ENCODE measurements around the gene TEX14.

DNA sequence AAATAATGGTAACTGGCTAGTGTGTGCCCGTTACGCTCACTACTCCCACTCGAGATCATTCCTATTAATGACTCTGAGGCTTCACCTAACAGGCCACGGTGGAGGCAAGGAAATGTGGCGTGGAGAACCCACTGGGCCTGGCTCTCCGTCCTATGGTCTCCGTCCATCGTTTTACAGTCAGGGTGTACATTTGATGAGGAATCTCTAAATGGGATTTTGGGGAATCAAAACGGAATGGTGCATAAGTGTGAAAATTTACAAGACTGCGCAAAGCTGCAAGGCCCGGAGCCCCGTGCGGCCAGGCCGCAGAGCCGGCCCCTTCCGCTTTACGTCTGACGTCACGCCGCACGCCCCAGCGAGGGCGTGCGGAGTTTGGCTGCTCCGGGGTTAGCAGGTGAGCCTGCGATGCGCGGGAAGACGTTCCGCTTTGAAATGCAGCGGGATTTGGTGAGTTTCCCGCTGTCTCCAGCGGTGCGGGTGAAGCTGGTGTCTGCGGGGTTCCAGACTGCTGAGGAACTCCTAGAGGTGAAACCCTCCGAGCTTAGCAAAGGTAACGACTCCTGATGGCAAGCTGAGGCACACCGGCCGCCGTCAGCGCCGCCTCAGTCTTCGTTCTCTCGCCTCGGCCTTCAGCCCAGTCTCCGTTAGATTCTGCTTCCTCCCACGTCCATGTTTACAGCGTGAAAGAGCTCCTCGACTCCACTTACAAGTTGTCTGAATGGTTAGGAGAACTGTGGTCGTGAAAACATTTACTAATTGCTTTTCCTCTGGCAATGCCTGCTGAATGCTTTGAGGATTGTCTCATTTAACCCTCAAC, 602 bp upstream of the TEX14 start, which contains the start of gene RAD51C:
- TF ChIP-seq, protein P1, sequence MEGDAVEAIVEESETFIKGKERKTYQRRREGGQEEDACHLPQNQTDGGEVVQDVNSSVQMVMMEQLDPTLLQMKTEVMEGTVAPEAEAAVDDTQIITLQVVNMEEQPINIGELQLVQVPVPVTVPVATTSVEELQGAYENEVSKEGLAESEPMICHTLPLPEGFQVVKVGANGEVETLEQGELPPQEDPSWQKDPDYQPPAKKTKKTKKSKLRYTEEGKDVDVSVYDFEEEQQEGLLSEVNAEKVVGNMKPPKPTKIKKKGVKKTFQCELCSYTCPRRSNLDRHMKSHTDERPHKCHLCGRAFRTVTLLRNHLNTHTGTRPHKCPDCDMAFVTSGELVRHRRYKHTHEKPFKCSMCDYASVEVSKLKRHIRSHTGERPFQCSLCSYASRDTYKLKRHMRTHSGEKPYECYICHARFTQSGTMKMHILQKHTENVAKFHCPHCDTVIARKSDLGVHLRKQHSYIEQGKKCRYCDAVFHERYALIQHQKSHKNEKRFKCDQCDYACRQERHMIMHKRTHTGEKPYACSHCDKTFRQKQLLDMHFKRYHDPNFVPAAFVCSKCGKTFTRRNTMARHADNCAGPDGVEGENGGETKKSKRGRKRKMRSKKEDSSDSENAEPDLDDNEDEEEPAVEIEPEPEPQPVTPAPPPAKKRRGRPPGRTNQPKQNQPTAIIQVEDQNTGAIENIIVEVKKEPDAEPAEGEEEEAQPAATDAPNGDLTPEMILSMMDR (conservative IDR thresholded peaks at IDR 0.05): no peak
- TF ChIP-seq EZH2 (IDR thresholded peaks at IDR 0.05; ENCODE audit: low read depth): no peak

Data from PC-9 (cell line).